Activated CD8-positive, alpha-beta memory T cell treated with anti-CD3 and anti-CD28 coated beads, Interleukin-2, amount 10 ng/mL, durations not matched to agents 7 days and 5 days (primary cell): ENCODE data around the gene ADAMTS17. TPM values are rescaled to one million over a fixed set of nuclear protein-coding genes. Genes with fewer than 3 reads are reported as not detected.

Experiments used
- ATAC-seq: fragments of 150-1000 bp; cut with Tn5 transposase; one replicate; pipeline ENCODE4 v1.10.0; 2021; ENCODE audit warnings: moderate library complexity
- CTCF ChIA-PET: fragments of 350-600 bp; sonication (Branson Sonifier 250); formaldehyde crosslinking; loops from one replicate; lab custom pipeline; 2021; ENCODE audit warnings: antibody characterized with exemption; lab: Charles Lee
- DNase-seq: peaks from one replicate; pipeline ENCODE4 v3.0.0-alpha.2; 2020
- H3K27ac Mint-ChIP-seq: one replicate; pipeline ENCODE4 v1.8.0; 2021; ENCODE audit warnings: mild to moderate bottlenecking, mixed read lengths
- H3K27me3 Mint-ChIP-seq: one replicate; pipeline ENCODE4 v1.8.0; 2021; ENCODE audit warnings: mixed read lengths
- H3K36me3 Mint-ChIP-seq: one replicate; pipeline ENCODE4 v1.8.0; 2021; ENCODE audit warnings: mild to moderate bottlenecking, mixed read lengths
- H3K4me1 Mint-ChIP-seq: one replicate; pipeline ENCODE4 v1.8.0; 2021; ENCODE audit warnings: mixed read lengths
- H3K4me3 Mint-ChIP-seq: one replicate; pipeline ENCODE4 v1.8.0; 2021; ENCODE audit warnings: mild to moderate bottlenecking, moderate library complexity, mixed read lengths
- H3K9me3 Mint-ChIP-seq: one replicate; pipeline ENCODE4 v1.8.0; 2022; ENCODE audit warnings: low read depth, mixed read lengths
- total RNA-seq, 2 experiments: library from RNA; stranded (reverse); gene quantifications; one replicate each; pipeline ENCODE4 v1.2.3, GENCODE V29; 2021

Gene ADAMTS17
- total RNA-seq, 2 experiments from 2014 or later = 1.6 to 1.9 TPM

- Mint-ChIP-seq H3K27me3 (no peaks in the 10 kb centered on the region), H3K9me3 (peaks cover 15% of the 10 kb centered on the region), H3K4me3 (no peak overlapping the region), H3K27ac (no peak overlapping the region), H3K4me1 (no peaks in the 10 kb centered on the region), H3K36me3 (peaks cover 3% of the 10 kb centered on the region)
- ATAC-seq = no peak
- no peak for DNase-seq
- CTCF ChIA-PET = no interaction called here
Measured at GRCh38 chr15:100124361-100124760, 217.4 kb downstream of the ADAMTS17 start.

DNA sequence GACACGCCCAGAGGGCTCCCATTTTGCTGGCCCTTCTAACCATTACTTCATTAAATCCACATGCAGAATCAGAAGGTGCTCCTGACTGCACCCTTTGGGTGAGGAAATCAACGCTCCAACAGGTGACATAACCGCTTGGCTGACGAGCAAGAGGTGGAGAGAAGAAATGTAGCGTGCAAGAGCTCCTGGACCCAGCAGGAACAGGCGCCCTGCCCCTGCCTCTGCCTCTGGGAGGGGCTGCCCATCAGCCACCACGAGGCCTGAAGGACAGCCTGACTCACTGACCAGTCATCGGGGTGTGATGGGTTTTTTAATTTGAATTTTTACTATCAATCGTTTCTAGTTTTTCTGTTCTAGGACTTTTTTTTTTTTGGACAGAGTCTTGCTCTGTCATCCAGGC, 218.2 kb downstream of the ADAMTS17 start:
- H3K4me3 Mint-ChIP-seq = no peak overlapping the region
- CTCF ChIA-PET = no interaction called here
- DNase-seq = no peak
- ATAC-seq = no peak
- no peaks in the 10 kb centered on the region for H3K4me1 Mint-ChIP-seq
- peaks cover 15% of the 10 kb centered on the region for H3K9me3 Mint-ChIP-seq
- H3K36me3 Mint-ChIP-seq = peaks cover 3% of the 10 kb centered on the region
- no peak overlapping the region for H3K27ac Mint-ChIP-seq
- H3K27me3 Mint-ChIP-seq = no peaks in the 10 kb centered on the region

- CTCF ChIA-PET = no interaction called here
- ATAC-seq = no peak
- no peak for DNase-seq
- no peak overlapping the region for H3K27ac Mint-ChIP-seq
- peaks cover 15% of the 10 kb centered on the region for H3K9me3 Mint-ChIP-seq
- H3K4me1 Mint-ChIP-seq = no peaks in the 10 kb centered on the region
- H3K36me3 Mint-ChIP-seq = peaks cover 3% of the 10 kb centered on the region
- no peaks in the 10 kb centered on the region for H3K27me3 Mint-ChIP-seq
- H3K4me3 Mint-ChIP-seq = no peak overlapping the region
Measured at GRCh38 chr15:100121285-100121684, 220.5 kb downstream of the ADAMTS17 start.

GRCh38 chr15:100120111-100120510, 221.7 kb downstream of the ADAMTS17 start:
- Mint-ChIP-seq H3K4me1 (no peaks in the 10 kb centered on the region), H3K27ac (no peak overlapping the region), H3K36me3 (peaks cover 3% of the 10 kb centered on the region), H3K4me3 (no peak overlapping the region), H3K27me3 (no peaks in the 10 kb centered on the region), H3K9me3 (peaks cover 15% of the 10 kb centered on the region)
- DNase-seq (no peak), ATAC-seq (no peak)
- CTCF ChIA-PET = no interaction called here

GRCh38 chr15:100118546-100118945, 223.2 kb downstream of the ADAMTS17 start:
- CTCF ChIA-PET = no interaction called here
- Mint-ChIP-seq H3K27ac (no peak overlapping the region), H3K36me3 (peaks cover 3% of the 10 kb centered on the region), H3K4me1 (no peaks in the 10 kb centered on the region), H3K27me3 (no peaks in the 10 kb centered on the region), H3K4me3 (no peak overlapping the region), H3K9me3 (peaks cover 15% of the 10 kb centered on the region)
- DNase-seq = no peak
- ATAC-seq = no peak

DNA sequence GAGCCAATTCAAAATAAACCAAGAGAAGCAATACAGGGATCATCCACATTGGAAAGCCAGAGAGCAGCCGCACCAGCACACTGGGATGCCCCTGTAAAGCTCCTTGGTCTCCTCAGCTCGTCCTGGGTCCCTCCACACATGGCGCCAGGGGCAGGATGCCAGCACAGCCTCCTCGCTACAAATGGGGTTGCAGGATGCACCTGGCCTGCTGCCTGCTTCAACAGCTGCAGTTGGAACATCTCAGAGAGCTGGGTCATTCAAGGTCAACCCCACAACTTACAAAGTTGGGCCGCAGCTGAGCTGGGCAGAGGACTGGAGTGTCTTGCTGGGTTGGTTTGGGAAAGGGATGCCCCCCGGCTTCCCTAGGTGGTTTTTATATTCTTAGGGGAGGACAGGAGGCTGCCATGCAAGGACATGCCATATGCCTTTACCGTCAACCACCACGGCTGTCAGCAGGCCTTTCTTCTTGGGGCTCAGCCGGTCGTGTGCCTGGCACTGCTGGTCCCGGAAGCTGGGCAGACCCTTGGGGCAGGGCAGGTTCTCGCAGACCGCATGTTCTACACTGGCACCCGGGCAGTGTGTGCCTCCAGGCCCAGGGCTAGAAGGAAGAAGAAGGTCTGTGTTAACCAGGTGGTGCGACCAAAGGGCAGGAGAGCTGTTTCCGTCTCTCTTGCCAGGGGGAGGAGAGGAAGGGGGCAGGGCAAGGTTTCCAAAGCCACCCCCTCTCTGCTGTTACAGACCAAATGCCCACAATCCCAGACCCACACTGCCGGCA, 225.2 kb downstream of the ADAMTS17 start:
- DNase-seq (no peak), ATAC-seq (no peak)
- Mint-ChIP-seq H3K4me3 (no peak overlapping the region), H3K27ac (no peak overlapping the region), H3K36me3 (peaks cover 3% of the 10 kb centered on the region), H3K4me1 (peaks cover 5% of the 10 kb centered on the region), H3K9me3 (peaks cover 10% of the 10 kb centered on the region), H3K27me3 (no peaks in the 10 kb centered on the region)
- CTCF ChIA-PET = interaction anchor here (0.7 kb wide), 1 partner anchor 217 kb away, joined by 5 read pairs; no protein-coding TSS in a partner anchor

DNA sequence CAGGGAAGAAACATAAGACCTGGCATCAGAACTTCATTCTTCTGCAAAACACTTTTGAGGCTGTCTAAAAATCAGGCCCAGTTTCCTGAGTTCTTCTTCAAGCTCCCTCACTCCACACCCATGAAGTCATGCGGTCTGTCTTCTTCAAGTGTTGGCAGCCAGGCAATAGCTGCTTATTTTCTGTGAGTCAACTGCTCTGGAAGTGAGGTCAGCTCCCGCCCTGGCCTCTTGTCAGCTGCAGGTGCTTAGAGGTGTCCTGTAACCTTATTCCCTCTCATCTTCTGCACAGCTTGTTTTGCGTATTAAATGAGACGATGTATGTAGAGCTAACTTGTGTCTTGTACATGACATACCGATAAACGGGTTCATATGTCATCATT, 226.1 kb downstream of the ADAMTS17 start:
- peaks cover 3% of the 10 kb centered on the region for H3K9me3 Mint-ChIP-seq
- CTCF ChIA-PET = interaction anchor here (0.7 kb wide), 2 partner anchors 76 to 218 kb away, joined by 4 to 5 read pairs; no protein-coding TSS in a partner anchor
- H3K4me3 Mint-ChIP-seq = no peak overlapping the region
- H3K27ac Mint-ChIP-seq = no peak overlapping the region
- H3K36me3 Mint-ChIP-seq = no peaks in the 10 kb centered on the region
- peaks cover 14% of the 10 kb centered on the region for H3K4me1 Mint-ChIP-seq
- no peaks in the 10 kb centered on the region for H3K27me3 Mint-ChIP-seq
- DNase-seq = no peak
- no peak for ATAC-seq

GRCh38 chr15:100115066-100115710, 226.6 kb downstream of the ADAMTS17 start:
- Mint-ChIP-seq H3K4me3 (no peak overlapping the region), H3K9me3 (peaks cover 3% of the 10 kb centered on the region), H3K27ac (no peak overlapping the region), H3K4me1 (peaks cover 19% of the 10 kb centered on the region), H3K36me3 (no peaks in the 10 kb centered on the region), H3K27me3 (no peaks in the 10 kb centered on the region)
- CTCF ChIA-PET = interaction anchor here (0.7 kb wide), 1 partner anchor 76 kb away, joined by 4 read pairs; no protein-coding TSS in a partner anchor
- no peak for ATAC-seq
- no peak for DNase-seq

DNA sequence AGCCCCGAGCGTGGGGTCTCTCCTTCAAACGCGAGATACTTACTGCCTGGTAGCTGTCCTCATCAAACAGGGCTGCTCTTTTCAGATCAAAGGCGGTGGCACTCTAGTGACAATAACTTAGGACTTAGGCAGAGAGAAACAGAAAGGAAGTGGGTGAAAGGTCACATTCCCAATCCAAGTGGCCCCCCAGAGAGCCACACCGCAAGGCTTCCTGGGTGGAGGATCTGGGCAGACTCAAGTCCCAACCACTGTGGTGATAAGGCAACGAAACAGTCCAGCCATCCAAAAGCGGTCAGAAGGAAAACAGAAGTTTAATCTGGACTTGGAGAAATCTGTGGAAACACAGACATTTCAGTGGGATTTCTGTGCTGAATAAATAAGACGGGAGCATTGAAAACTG, 227.2 kb downstream of the ADAMTS17 start:
- no peak overlapping the region for H3K27ac Mint-ChIP-seq
- H3K27me3 Mint-ChIP-seq = no peaks in the 10 kb centered on the region
- ATAC-seq = no peak
- no peak for DNase-seq
- no peaks in the 10 kb centered on the region for H3K9me3 Mint-ChIP-seq
- no peaks in the 10 kb centered on the region for H3K36me3 Mint-ChIP-seq
- H3K4me1 Mint-ChIP-seq = peaks cover 19% of the 10 kb centered on the region
- CTCF ChIA-PET = no interaction called here
- H3K4me3 Mint-ChIP-seq = no peak overlapping the region

GRCh38 chr15:100114100-100114499, 227.7 kb downstream of the ADAMTS17 start:
- ATAC-seq = no peak
- DNase-seq = no peak
- Mint-ChIP-seq H3K9me3 (no peaks in the 10 kb centered on the region), H3K4me3 (no peak overlapping the region), H3K27ac (no peak overlapping the region), H3K27me3 (no peaks in the 10 kb centered on the region), H3K36me3 (no peaks in the 10 kb centered on the region), H3K4me1 (peaks cover 19% of the 10 kb centered on the region)
- CTCF ChIA-PET = no interaction called here

- Mint-ChIP-seq H3K36me3 (no peaks in the 10 kb centered on the region), H3K9me3 (no peaks in the 10 kb centered on the region), H3K4me3 (no peak overlapping the region), H3K27me3 (no peaks in the 10 kb centered on the region), H3K4me1 (peaks cover 19% of the 10 kb centered on the region), H3K27ac (no peak overlapping the region)
- no peak for ATAC-seq
- CTCF ChIA-PET = no interaction called here
- no peak for DNase-seq
Measured at GRCh38 chr15:100113351-100114080, 228.3 kb downstream of the ADAMTS17 start.

DNA sequence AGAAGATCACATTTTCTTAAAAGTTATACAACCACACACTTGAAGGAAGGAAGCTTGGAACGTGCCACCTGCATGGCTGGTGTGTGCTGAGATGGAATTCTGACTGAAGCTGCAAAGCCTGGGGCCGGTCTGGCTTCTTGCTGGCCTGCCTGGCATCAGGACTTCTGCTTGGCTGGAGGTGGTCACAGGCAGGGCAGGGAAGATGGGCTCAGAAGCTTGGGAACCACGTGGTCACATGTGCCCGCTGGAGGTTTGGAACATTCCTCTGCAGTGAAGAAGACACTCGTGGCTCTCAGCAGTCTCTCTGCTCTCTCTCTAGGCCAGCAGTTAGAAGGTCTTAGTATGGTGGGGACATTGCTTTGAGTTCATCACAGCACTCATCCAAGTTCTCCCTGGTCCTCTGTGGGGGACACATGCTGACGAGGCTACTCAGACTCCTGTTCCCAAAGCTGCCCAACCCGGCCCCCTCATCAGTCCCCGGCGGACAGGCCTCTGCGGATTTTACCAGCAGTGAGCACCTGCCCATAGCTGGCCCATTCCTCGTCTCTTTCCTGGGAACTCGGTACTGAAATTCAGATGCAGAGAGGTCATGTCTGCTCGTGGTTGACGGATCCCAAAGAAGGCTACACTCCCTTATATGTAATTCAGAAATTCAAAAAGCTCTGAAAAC, 229.0 kb downstream of the ADAMTS17 start:
- H3K9me3 Mint-ChIP-seq = no peaks in the 10 kb centered on the region
- no peak for ATAC-seq
- CTCF ChIA-PET = no interaction called here
- no peak for DNase-seq
- no peak overlapping the region for H3K27ac Mint-ChIP-seq
- H3K36me3 Mint-ChIP-seq = no peaks in the 10 kb centered on the region
- H3K27me3 Mint-ChIP-seq = no peaks in the 10 kb centered on the region
- H3K4me1 Mint-ChIP-seq = peaks cover 19% of the 10 kb centered on the region
- no peak overlapping the region for H3K4me3 Mint-ChIP-seq

- no peaks in the 10 kb centered on the region for H3K36me3 Mint-ChIP-seq
- no peak for DNase-seq
- CTCF ChIA-PET = no interaction called here
- no peaks in the 10 kb centered on the region for H3K27me3 Mint-ChIP-seq
- ATAC-seq = no peak
- peaks cover 19% of the 10 kb centered on the region for H3K4me1 Mint-ChIP-seq
- no peak overlapping the region for H3K4me3 Mint-ChIP-seq
- H3K27ac Mint-ChIP-seq = peak overlapping the region; percentile 29
- H3K9me3 Mint-ChIP-seq = no peaks in the 10 kb centered on the region
Measured at GRCh38 chr15:100112061-100112420, 229.7 kb downstream of the ADAMTS17 start.
